Stimulated activated effector memory CD8-positive, alpha-beta T cell treated with anti-CD3 and anti-CD28 coated beads, Interleukin-12 subunit alpha, Interleukin-12 subunit beta, amount 100 ng/mL, for 72 hours (primary cell): ENCODE data around the gene ERO1B.
A peak's percentile ranks its signal among the peaks of the same experiment; 100 is the strongest.

ENCODE experiments used
- ATAC-seq: fragments of 150-1000 bp; cut with Tn5 transposase; 2 replicates; pipeline ENCODE4 v1.10.0; 2021
- DNase-seq, 2 donors: peaks; one replicate each; pipeline ENCODE4 v3.0.0; 2021 to 2022; ENCODE audit warnings: low spot score in 2 of 2
- H3K27ac Mint-ChIP-seq: one replicate; pipeline ENCODE4 v1.8.0; 2022; ENCODE audit warnings: mild to moderate bottlenecking, mixed read lengths
- H3K36me3 Mint-ChIP-seq: one replicate; pipeline ENCODE4 v1.8.0; 2022; ENCODE audit warnings: mild to moderate bottlenecking, mixed read lengths
- H3K4me1 Mint-ChIP-seq: one replicate; pipeline ENCODE4 v1.8.0; 2022; ENCODE audit warnings: mixed read lengths
- H3K4me3 Mint-ChIP-seq: one replicate; pipeline ENCODE4 v1.8.0; 2022; ENCODE audit warnings: mild to moderate bottlenecking, mixed read lengths
- H3K9me3 Mint-ChIP-seq: one replicate; pipeline ENCODE4 v1.8.0; 2022; ENCODE audit warnings: mixed read lengths

ERO1B gene

DNA sequence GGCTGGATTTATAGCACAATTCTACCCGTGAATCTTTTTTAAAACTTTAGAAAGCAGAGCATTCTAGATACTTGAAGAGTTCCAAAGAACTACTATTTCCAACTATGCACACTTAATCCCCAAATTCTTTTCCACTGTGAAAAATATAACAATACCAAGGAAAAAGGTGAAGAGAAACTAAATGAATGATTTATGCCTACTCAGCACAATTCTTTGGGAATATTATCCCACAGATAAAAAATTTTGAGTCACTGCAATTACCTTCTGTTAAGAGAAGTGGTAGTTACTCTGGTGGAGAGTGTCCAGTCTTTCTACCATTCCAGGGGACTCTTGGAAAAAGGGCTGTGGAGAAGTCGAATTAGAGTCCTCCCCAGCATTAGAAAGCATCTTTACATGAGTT, 39.2 kb downstream of the ERO1B start:
- Mint-ChIP-seq H3K4me1 (no peaks in the 10 kb centered on the region), H3K4me3 (no peak overlapping the region), H3K36me3 (peaks cover 32% of the 10 kb centered on the region), H3K27ac (no peak overlapping the region), H3K9me3 (no peaks in the 10 kb centered on the region)
- ATAC-seq (no peak), DNase-seq (no peak)

DNA sequence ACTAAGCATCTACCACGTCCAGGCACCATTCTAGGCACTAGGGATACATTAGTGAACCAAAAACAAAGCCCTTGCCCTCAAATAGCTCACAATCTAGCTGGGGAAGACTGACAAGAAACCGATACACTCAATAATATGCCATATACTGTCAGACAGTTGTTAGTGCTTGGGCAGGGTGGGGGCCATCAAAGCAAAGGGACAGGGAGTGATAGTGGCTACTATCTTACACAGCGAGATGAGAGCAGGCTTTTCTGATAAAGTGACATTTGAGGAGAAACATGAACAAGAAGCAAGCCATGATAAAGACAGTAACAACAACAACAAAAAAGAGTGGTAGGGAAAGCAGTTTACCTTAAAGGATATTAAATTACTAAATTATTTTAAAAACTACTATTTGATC, 41.1 kb downstream of the ERO1B start:
- H3K27ac Mint-ChIP-seq: no peak overlapping the region
- no peak overlapping the region for H3K4me3 Mint-ChIP-seq
- no peaks in the 10 kb centered on the region for H3K9me3 Mint-ChIP-seq
- H3K4me1 Mint-ChIP-seq: no peaks in the 10 kb centered on the region
- peaks cover 45% of the 10 kb centered on the region for H3K36me3 Mint-ChIP-seq
- ATAC-seq (no peak), DNase-seq (no peak)

DNA sequence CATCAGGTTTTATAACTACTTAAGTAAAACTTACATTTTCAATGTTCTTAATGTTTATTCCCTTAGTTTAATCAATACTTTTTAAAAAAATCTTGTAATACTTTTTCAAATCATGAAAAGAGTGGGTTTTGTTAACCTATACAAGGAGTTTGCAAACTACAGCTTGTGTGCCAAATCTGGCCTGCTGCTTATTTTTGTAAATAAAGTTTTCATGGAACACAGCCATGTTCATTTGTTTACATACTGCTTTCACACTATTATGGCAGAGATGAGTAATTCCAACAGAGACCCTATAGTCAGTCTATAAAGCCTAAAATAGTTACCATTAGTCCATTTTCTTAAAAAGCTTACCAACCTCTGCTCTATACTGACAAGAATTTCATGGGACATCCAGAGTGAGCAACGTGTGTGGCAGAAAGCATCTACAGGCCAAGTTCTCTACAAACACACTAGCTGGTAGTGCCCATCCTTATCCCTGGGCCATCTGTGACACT, 42.6 kb downstream of the ERO1B start:
- H3K36me3 Mint-ChIP-seq: peaks cover 55% of the 10 kb centered on the region

DNA sequence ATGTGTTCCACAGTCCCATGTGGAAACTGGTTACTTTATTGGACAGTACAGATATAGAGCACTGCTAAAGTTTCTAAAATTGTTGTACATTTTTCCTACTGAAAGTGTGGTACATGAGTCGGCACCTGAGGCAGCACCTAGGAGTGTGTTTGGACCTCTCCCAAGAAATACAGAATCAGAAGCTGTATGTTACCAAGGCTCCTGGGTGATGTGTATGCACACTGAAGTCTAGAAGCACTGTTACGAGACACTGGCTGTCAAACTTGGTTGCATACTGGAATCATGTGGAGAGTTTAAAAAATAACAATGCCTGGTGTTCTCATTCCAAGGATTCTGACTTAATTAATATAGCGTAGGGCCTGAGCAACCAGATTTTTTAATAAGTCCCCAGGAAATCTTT, 46.6 kb downstream of the ERO1B start:
- no peak for ATAC-seq
- DNase-seq: no peak
- H3K27ac Mint-ChIP-seq: no peak overlapping the region
- no peak overlapping the region for H3K4me3 Mint-ChIP-seq
- H3K4me1 Mint-ChIP-seq: no peaks in the 10 kb centered on the region
- H3K9me3 Mint-ChIP-seq: no peaks in the 10 kb centered on the region
- H3K36me3 Mint-ChIP-seq: peaks cover 45% of the 10 kb centered on the region

More for the DNA sequence above, 42.6 kb downstream of the ERO1B start:
- ATAC-seq (no peak), DNase-seq (no peak)
- Mint-ChIP-seq H3K27ac (no peak overlapping the region), H3K4me3 (no peak overlapping the region), H3K9me3 (no peaks in the 10 kb centered on the region), H3K4me1 (no peaks in the 10 kb centered on the region)

DNA sequence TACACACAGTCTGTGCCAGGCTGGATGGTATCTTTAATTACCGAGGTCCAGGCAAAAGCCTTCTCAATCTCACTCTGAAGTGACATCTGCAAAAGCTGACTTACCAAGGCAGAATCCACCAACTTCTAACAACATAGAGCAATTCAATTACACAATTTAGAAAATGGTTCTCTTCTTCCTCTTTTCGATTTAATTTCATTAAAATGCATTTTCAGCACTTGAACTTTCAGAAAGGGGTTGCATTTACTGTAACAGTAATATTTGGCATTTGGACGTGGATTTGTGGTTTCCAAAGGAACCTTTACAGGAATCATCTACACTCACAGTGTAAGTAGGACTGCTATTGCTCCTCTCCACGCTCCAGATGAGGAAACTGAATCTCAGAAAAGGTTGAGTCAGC, 53.3 kb downstream of the ERO1B start:
- no peak for DNase-seq

DNA sequence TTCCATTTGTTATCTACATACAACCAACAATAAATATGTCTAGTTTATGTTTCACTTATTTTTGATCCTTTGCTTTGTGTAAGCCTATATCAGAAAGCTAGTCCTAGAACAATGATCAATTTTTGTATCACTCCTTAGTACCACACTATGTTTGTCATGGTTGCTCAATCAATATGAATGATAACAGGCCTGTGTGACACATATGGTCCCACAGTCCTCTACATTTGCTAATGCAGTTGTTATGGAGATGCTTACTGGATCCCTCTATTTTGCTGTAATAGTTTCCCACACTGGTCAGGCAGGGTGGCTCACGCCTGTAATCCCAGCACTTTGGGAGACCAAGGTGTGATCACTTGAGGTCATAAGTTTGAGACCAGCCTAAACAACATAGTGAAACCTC, 59.1 kb downstream of the ERO1B start:
- Mint-ChIP-seq H3K9me3 (no peaks in the 10 kb centered on the region), H3K4me1 (no peaks in the 10 kb centered on the region), H3K4me3 (no peak overlapping the region), H3K36me3 (peaks cover 62% of the 10 kb centered on the region), H3K27ac (no peak overlapping the region)
- no peak for ATAC-seq
- DNase-seq: no peak

More for the DNA sequence above, 53.3 kb downstream of the ERO1B start:
- no peak overlapping the region for H3K27ac Mint-ChIP-seq
- H3K4me1 Mint-ChIP-seq: no peaks in the 10 kb centered on the region
- no peak overlapping the region for H3K4me3 Mint-ChIP-seq
- peaks cover 33% of the 10 kb centered on the region for H3K36me3 Mint-ChIP-seq
- no peaks in the 10 kb centered on the region for H3K9me3 Mint-ChIP-seq
- ATAC-seq: no peak

DNA sequence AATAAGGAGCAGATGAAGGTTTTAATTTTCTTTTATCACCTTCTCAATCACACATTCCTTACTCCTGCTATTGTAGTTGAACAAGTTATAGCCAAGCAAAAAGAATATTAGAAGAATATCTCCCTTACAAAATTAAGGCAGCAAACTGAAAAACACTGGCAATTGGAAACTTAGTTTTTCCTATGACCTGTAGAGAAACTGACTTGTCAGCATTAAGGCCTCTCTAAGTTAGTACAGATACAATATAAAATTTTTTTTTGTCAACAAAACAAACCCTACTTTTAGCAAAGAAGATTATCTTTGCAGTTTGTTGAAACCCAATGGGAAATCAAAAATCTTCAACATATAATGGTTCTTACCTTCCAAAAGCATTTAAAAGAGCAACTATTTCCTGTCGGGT, 61.3 kb downstream of the ERO1B start:
- Mint-ChIP-seq H3K9me3 (no peaks in the 10 kb centered on the region), H3K27ac (no peak overlapping the region), H3K36me3 (peaks cover 65% of the 10 kb centered on the region), H3K4me1 (no peaks in the 10 kb centered on the region), H3K4me3 (no peak overlapping the region)
- ATAC-seq (no peak), DNase-seq (no peak)

DNA sequence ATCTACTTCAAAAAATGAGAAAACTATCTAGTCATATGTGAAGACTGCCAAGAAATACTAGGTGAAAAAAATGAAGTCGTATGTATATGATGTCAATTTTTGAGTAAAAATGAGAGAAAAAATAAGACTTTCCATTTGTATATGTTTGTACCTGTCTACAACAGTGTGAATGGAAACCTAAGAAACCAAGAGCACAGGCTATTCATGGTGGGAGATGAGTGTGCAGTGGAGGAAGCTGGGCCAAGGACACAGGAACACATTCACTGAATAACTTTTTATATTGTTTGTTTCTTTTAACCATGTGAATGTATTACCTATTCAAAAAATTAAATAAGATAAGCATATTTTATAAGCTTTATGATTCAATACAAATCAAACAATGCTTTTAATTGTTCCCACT, 67.0 kb downstream of the ERO1B start:
- no peak for DNase-seq
- Mint-ChIP-seq H3K27ac (no peak overlapping the region), H3K4me3 (no peak overlapping the region), H3K4me1 (no peaks in the 10 kb centered on the region), H3K36me3 (peaks cover 49% of the 10 kb centered on the region), H3K9me3 (no peaks in the 10 kb centered on the region)
- peak; percentile 92 for ATAC-seq

DNA sequence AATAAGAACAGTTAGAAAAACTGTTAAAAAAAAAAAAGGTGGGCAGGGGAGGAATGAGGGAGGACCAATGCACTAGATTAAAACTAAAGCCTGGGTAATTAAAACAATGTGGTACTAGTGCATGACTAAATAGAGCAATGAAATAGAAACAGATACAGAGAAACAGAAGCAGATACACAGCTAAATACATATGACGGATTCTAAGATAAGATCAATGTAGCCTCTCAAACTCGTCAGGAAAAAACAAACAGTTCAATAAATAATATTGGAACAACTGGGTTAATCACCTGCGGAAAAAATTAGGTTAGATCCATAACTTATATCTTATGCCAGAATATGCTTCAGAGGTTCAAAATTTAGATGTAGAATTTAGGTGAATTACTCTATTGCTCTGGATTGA, 68.2 kb downstream of the ERO1B start:
- Mint-ChIP-seq H3K9me3 (no peaks in the 10 kb centered on the region), H3K4me3 (no peak overlapping the region), H3K27ac (no peak overlapping the region), H3K36me3 (peaks cover 57% of the 10 kb centered on the region), H3K4me1 (no peaks in the 10 kb centered on the region)
- no peak for ATAC-seq
- DNase-seq: no peak

DNA sequence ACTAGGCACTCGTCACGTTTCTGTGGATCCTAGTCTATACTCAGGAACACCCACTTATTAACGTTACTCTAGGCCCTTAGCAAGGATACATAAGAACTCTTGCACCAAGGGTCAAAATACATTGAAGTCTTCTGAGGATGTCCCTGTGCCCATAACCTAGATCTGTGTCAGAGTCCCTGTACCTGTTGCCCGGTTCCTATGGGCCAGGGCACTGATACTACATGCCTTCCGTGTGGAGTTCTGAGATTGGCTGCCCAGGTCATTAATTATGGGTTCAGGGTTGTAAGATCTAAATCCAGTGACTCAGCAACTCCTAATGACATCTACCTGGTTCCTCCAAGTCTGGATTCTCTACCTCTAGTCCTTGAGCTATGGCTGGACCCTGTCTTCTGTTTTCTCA, 69.9 kb downstream of the ERO1B start:
- Mint-ChIP-seq H3K27ac (no peak overlapping the region), H3K4me3 (no peak overlapping the region), H3K9me3 (no peaks in the 10 kb centered on the region), H3K36me3 (peaks cover 48% of the 10 kb centered on the region), H3K4me1 (no peaks in the 10 kb centered on the region)
- DNase-seq (no peak), ATAC-seq (no peak)

DNA sequence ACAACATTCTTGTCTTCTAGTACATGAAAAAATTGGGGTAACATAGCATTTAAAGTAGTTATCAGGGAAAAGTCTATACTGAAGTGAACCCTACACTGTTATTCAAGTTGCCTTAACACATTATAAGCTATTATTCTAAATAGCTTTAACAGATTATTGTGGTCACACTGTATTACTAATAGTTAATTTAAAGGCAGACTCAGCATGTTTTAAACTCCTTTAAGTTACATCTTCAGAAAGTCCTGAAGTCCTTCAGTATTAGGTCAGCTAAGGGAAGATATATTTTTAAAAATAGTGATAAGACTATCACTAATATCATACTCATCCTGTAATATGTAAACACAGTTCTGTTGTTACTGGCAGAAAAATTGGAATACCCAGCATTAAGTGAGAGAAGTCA, 72.0 kb downstream of the ERO1B start:
- Mint-ChIP-seq H3K4me3 (no peak overlapping the region), H3K4me1 (no peaks in the 10 kb centered on the region), H3K27ac (no peak overlapping the region), H3K36me3 (peaks cover 48% of the 10 kb centered on the region), H3K9me3 (no peaks in the 10 kb centered on the region)
- no peak for DNase-seq
- ATAC-seq: no peak

DNA sequence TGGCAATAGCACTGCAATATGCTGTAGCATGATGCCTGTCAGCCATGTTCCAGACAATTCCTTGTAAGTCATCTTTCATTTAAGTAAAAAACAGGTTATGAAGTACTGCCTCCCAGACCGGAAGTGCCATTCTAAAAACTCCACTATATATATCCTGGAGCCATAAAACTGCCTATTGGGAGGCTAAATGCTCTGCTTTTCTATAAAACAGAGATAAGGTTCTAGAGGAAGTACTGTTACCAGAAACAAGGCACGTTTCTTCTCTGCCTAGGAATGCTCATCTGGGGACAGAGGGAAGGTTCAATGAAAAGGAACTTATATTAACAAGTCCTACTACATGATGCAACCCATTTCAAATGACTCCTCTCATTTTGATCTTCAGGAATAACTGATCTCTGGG, 72.6 kb downstream of the ERO1B start:
- ATAC-seq: no peak
- Mint-ChIP-seq H3K9me3 (no peaks in the 10 kb centered on the region), H3K4me3 (no peak overlapping the region), H3K27ac (no peak overlapping the region), H3K36me3 (peaks cover 47% of the 10 kb centered on the region), H3K4me1 (no peaks in the 10 kb centered on the region)
- DNase-seq: no peak

DNA sequence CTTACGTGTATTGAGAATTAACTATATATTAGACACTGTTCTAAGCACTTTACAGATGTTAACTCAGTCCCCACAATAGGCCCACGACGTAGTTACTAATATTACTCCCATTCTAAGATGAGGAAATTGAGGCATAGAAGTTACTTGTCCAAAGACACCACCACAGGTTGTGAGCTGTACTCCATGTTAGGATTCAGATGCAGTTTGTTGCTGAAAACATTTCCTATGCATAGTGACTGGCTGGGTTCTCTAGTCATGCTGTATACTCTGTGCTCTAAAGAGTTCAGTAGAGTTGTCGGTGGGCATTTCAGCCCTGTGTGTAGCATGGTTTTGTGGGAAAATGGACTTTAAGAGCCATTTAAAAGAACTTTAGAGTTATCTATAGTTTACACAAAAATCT, 74.2 kb downstream of the ERO1B start:
- H3K36me3 Mint-ChIP-seq: peaks cover 41% of the 10 kb centered on the region
- H3K9me3 Mint-ChIP-seq: peaks cover 8% of the 10 kb centered on the region
- DNase-seq (no peak), ATAC-seq (no peak)
- no peak overlapping the region for H3K4me3 Mint-ChIP-seq
- no peaks in the 10 kb centered on the region for H3K4me1 Mint-ChIP-seq
- no peak overlapping the region for H3K27ac Mint-ChIP-seq

DNA sequence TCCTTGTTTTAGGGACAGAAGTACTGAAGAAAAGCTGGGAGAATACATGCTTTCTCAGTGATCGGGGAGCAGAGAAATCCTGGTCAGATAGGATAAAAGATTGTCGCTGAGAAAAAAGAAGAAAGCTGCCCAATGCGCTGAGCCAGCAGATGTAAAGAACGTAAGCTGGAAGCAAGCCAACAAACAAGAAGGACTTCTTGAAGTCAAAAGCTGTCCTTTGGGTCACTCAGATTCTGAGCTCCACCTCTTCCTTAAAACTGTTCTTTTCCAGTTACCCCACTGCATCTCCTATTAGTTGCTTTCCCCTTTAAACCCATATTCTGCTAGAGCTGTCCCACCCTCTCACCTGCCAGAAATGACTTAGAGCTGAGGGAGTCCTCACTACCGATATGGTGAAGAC, 74.6 kb downstream of the ERO1B start:
- H3K4me1 Mint-ChIP-seq: no peaks in the 10 kb centered on the region
- peaks cover 8% of the 10 kb centered on the region for H3K9me3 Mint-ChIP-seq
- no peak for DNase-seq
- ATAC-seq: no peak
- no peak overlapping the region for H3K27ac Mint-ChIP-seq
- H3K36me3 Mint-ChIP-seq: peaks cover 45% of the 10 kb centered on the region
- H3K4me3 Mint-ChIP-seq: no peak overlapping the region

DNA sequence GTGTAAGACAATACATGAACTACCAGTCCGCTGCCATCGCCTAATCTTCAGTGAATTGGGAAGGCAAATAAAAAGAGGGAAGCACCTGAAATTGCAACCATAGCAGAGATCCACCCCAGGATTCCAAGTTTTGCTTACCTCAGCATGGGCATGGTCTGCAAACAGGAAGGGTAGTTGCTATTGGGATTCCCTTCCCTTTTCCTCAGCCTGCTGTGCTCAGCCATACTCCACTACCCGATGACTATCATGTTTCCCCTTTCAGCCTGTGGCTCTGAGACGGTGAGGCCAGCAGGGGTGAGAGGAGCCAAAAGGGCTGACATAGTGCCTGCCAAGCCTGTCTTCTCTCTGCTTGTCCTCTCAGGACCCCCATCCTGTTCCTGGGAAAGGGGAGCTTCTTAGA, 75.2 kb downstream of the ERO1B start:
- no peaks in the 10 kb centered on the region for H3K4me1 Mint-ChIP-seq
- DNase-seq: no peak
- H3K4me3 Mint-ChIP-seq: no peak overlapping the region
- peaks cover 48% of the 10 kb centered on the region for H3K36me3 Mint-ChIP-seq
- H3K9me3 Mint-ChIP-seq: peaks cover 10% of the 10 kb centered on the region
- H3K27ac Mint-ChIP-seq: no peak overlapping the region
- ATAC-seq: no peak

DNA sequence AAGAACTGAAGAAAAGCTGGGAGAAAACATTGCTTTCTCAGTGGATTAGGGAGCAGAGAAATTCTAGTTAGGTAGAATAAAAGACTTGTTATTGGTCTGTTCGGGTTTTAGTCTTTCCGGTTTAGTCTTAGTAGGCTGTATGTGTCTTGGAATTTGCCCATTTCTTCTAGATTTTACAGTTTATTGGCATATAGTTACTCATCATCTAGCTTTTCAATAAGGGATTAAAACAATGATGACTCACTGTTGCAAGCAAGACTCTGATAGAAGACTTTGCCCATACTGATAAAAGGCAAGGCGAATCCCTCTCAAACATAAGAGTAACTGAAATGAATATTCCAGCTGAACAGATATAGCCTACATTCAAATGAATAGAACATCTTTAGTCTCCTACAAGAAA, 77.1 kb downstream of the ERO1B start:
- Mint-ChIP-seq H3K9me3 (peaks cover 28% of the 10 kb centered on the region), H3K27ac (no peak overlapping the region), H3K4me1 (no peaks in the 10 kb centered on the region), H3K36me3 (peaks cover 42% of the 10 kb centered on the region), H3K4me3 (no peak overlapping the region)
- ATAC-seq (no peak), DNase-seq (no peak)

DNA sequence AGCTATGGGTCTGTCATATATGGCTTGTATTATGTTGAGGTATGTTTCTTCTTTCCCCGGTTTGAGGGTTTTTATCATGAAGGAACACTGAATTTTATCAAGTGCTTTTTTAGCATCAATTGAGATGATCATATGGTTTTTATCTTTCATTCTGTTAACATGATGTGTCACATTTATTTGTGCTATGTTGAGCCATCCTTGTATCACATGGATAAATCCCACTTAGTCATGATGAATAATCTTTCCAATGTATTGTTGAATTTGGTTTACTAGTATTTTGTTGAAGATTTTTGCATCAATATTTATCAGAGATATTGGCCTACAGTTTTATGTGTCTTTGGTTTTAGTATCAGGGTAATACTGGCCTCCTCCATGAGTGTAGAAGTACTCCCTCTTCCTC, 77.7 kb downstream of the ERO1B start:
- Mint-ChIP-seq H3K36me3 (peaks cover 36% of the 10 kb centered on the region), H3K4me1 (no peaks in the 10 kb centered on the region), H3K27ac (no peak overlapping the region), H3K9me3 (peaks cover 32% of the 10 kb centered on the region), H3K4me3 (no peak overlapping the region)
- DNase-seq (no peak), ATAC-seq (no peak)
